ENCODE measurements around the gene CHRNB2.
"Not testable (repeated sequence)": the region's sequence is repeated elsewhere in the genome, so short reads cannot be mapped to it uniquely, and the experiment has no call there.

The CHRNB2 gene, protein sequence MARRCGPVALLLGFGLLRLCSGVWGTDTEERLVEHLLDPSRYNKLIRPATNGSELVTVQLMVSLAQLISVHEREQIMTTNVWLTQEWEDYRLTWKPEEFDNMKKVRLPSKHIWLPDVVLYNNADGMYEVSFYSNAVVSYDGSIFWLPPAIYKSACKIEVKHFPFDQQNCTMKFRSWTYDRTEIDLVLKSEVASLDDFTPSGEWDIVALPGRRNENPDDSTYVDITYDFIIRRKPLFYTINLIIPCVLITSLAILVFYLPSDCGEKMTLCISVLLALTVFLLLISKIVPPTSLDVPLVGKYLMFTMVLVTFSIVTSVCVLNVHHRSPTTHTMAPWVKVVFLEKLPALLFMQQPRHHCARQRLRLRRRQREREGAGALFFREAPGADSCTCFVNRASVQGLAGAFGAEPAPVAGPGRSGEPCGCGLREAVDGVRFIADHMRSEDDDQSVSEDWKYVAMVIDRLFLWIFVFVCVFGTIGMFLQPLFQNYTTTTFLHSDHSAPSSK

GRCh38 chr1:154567386-154568156 lies at the start of gene CHRNB2:
Gene CHRNB2 (plus strand): TSS chr1:154567778. CDS start chr1:154568045, 267 bp downstream.
- no peak for DNase-seq

DNA sequence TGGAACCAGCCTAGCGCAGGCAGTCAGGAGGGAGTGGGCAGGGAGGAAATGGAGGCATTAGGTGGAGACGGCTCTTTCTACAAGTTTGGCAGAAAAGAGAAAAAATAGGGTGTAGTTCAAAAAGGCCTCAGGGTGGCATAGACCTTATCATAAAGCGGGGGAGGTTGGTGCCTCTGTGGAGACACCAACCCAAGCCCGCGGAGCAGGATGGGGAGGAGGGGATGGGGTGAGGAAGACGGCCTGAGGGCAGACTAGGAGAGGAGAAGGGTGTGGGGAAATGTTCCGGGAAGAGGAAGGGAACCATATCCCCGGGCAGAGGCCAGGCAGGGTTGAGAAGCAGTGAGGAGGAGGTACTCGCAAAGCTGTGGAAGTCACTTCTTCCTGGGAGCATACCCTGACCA lies 48.0 kb upstream of the CHRNB2 start:
- DNase-seq = no peak

GRCh38 chr1:154520333-154520732 lies 47.2 kb upstream of the CHRNB2 start:
- no peak for DNase-seq

- DNase-seq = no peak
Observed at GRCh38 chr1:154521695-154522094, 45.9 kb upstream of the CHRNB2 start.

- no peak for DNase-seq
Observed at GRCh38 chr1:154524881-154525280, 42.7 kb upstream of the CHRNB2 start.

- no peak for DNase-seq
Observed at GRCh38 chr1:154527192-154527591, 40.4 kb upstream of the CHRNB2 start.

DNA sequence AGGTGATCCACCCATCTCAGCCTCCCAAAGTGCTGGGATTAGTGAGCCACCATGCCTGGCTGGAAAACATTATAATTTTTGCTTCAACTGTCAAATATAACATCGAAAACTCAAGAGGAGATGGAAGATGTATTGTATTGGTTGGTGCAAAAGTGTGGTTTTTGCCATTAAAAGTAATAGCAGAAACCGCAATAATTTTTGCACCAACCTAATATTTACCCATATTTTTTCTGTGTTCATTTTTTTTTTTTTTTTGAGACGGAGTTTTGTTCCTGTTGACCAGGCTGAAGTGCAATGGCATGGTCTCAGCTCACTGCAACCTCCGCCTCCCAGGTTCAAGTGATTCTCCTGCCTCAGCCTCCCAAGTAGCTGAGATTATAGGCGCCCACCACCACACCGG lies 38.3 kb upstream of the CHRNB2 start:
- no peak for DNase-seq

- DNase-seq = not testable (repeated sequence)
Observed at GRCh38 chr1:154531950-154532349, 35.6 kb upstream of the CHRNB2 start.

GRCh38 chr1:154533952-154534844 lies 33.4 kb upstream of the CHRNB2 start:
- DNase-seq = peak in 1 of 2 experiments; percentile 40

DNA sequence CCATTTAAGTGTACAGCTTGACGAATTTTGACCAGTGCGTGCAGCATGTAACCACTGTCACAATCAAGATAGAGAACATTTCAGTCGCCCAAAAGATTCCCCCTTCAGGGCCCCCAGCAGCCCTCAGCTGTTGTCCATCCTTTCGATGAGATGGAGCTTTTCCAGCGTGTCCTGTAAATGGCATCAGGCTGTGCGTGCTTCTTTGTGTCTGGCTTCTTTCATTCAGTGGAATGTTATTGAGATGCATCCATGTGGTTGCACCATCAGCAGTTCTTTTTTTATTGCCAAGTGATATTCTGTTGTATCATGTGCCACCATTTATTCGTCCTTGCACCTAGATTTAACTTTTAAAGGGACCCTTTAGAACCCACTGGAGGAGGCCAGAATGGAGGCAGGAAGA lies 31.0 kb upstream of the CHRNB2 start:
- DNase-seq = no peak

- DNase-seq = no peak
Observed at GRCh38 chr1:154539486-154540483, 27.8 kb upstream of the CHRNB2 start.

DNA sequence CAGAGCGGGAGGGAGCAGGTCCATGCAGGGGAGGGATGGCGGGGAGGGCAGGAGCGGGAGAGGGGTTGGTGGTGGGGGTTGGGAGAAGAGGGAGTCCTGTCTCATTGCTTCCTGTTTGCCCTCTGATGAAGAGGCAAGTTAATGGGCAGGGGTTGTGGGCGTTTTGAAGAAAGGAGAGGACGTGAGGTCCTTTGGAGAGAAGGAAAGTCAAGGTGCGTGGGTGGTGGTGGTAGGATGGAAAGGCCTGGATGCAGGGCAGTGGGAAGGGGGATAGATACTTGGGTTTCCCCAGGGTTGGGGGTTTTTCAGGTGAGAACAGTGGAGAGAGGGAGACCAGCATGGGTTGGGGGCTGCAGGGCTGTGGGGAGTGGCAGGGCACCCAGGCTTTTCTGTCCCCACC lies 26.3 kb upstream of the CHRNB2 start:
- no peak for DNase-seq

GRCh38 chr1:154546264-154547063 lies 21.1 kb upstream of the CHRNB2 start:
- peak; percentile 9 to 39 for DNase-seq

GRCh38 chr1:154547105-154547732 lies 20.4 kb upstream of the CHRNB2 start:
- DNase-seq = no peak

- DNase-seq = no peak
Observed at GRCh38 chr1:154548028-154548427, 19.6 kb upstream of the CHRNB2 start.

- DNase-seq = no peak
Observed at GRCh38 chr1:154549202-154549770, 18.3 kb upstream of the CHRNB2 start.

- DNase-seq = no peak
Observed at GRCh38 chr1:154550070-154550469, 17.5 kb upstream of the CHRNB2 start.

- DNase-seq = no peak
Observed at GRCh38 chr1:154550657-154551056, 16.9 kb upstream of the CHRNB2 start.

DNA sequence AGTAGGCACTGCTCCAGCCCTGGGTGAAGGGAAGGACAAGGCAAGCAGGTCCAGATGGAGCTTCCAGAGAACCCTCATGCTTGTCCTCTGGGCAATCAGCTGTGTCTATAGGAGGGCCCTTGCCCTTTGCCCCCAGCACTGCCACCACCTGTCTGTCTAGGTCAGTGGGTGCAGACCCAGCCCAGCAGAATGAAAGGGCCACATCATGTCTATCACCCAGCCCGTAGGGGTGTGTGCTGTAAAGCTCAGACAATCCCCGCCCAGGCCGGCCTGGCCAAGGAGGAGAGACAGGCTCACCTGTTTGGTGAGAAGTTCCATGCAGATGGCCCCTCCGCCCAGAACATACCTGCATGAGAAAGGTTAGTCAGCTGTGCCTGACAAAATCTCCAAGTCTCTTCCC lies 16.1 kb upstream of the CHRNB2 start:
- no peak for DNase-seq

- no peak for DNase-seq
Observed at GRCh38 chr1:154552036-154552435, 15.5 kb upstream of the CHRNB2 start.

Data from SW 1271 (cell line).